Activated CD4-positive, alpha-beta T cell treated with anti-CD3 and anti-CD28 coated beads, Interleukin-2, amount 10 ng/mL, durations not matched to agents 7 days and 5 days (primary cell): Measurements from ENCODE around the gene HPRT1. TPM values are rescaled to one million over a fixed set of nuclear protein-coding genes. Genes with fewer than 3 reads are reported as not detected.

Source experiments
- CTCF ChIA-PET: fragments of 350-600 bp; sonication (Branson Sonifier 250); formaldehyde crosslinking; loops from one replicate; lab custom pipeline; 2021; ENCODE audit warnings: antibody characterized with exemption; lab: Charles Lee
- POLR2A ChIA-PET: fragments of 350-600 bp; sonication (Branson Sonifier 250); formaldehyde crosslinking; loops from one replicate; lab custom pipeline; 2021; ENCODE audit warnings: antibody characterized with exemption; lab: Charles Lee
- DNase-seq: peaks from one replicate; pipeline ENCODE4 v3.0.0-alpha.2; 2020
- H3K27ac Mint-ChIP-seq: one replicate; pipeline ENCODE4 v1.8.0; 2021; ENCODE audit warnings: mild to moderate bottlenecking, moderate library complexity, mixed read lengths
- H3K27me3 Mint-ChIP-seq: one replicate; pipeline ENCODE4 v1.8.0; 2021; ENCODE audit warnings: mixed read lengths
- H3K36me3 Mint-ChIP-seq: one replicate; pipeline ENCODE4 v1.8.0; 2021; ENCODE audit warnings: low read depth, mixed read lengths
- H3K4me1 Mint-ChIP-seq: one replicate; pipeline ENCODE4 v1.8.0; 2021; ENCODE audit warnings: mixed read lengths
- H3K4me3 Mint-ChIP-seq: one replicate; pipeline ENCODE4 v1.8.0; 2021; ENCODE audit warnings: mild to moderate bottlenecking, moderate library complexity, mixed read lengths
- H3K9me3 Mint-ChIP-seq: one replicate; pipeline ENCODE4 v1.8.0; 2021; ENCODE audit warnings: mixed read lengths
- microRNA-seq: library from miRNA; unstranded; fragments of <30 nt; microRNA quantifications from one replicate; pipeline ENCODE4 v1.2.0, GENCODE V29; 2021; ENCODE audit warnings: borderline microRNAs expressed, borderline replicate concordance
- total RNA-seq, 2 experiments: library from RNA; stranded (reverse); gene quantifications; one replicate each; pipeline ENCODE4 v1.2.3, GENCODE V29; 2021

Gene HPRT1
- total RNA-seq, 2 experiments from 2014 or later = 77.4 to 77.8 TPM

DNA sequence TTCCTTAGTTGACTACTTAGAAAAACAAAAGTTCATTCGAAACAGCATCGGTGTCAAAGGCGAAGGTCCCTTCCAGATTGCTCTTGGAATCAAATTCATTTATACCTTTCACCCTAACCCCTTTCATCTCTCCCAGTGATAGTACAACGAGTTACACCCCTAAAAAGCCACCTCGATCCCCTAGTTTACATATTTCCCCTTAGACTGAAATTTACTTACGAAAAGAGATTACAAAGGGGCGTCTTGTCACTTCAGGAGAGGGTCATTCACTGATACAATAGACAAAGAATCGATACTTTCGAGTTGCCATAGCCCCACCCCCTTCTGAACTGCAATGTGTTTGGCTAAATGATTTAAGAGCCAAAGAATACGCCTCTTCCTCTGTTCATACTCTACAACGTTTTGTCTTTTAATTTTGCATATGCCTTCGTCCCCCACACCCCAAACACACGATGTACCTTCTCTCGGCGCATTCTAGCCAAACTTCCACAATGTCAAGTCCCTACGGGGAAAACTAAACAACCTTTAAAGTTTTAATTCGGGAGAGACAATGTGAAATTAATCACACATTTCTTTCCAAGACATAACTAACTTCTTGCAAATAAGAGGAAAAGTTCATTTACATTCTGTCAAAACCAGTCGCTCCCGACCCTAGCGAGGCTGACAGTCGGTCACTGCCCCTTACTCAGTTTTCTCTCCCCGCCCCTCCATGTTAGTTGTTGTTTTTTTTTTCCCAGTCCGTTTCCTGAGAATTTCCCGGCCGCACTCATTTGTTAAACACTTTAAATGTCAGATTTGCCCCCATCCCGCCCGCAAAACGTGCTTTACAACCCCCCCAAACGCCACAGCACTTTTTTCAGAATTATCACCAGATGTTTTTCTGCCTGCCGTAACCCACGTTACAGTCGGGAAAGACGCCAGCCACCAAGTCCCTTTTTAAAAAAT lies 88.6 kb downstream of the HPRT1 start:
- H3K36me3 Mint-ChIP-seq = peaks cover 5% of the 10 kb centered on the region
- peaks cover 21% of the 10 kb centered on the region for H3K4me1 Mint-ChIP-seq
- CTCF ChIA-PET = no interaction called here
- H3K4me3 Mint-ChIP-seq = peak overlapping the region; percentile 84
- DNase-seq = peak; percentile 30
- peaks cover 43% of the 10 kb centered on the region for H3K27me3 Mint-ChIP-seq
- peak overlapping the region; percentile 96 for H3K27ac Mint-ChIP-seq
- no peaks in the 10 kb centered on the region for H3K9me3 Mint-ChIP-seq
- POLR2A ChIA-PET = no interaction called here

Small RNA genes lying within 50 kb of the gene (microRNA-seq; reads per million reads assigned to microRNA genes)
- gene MIR424 (2,393 reads per million, percentile 90 among the genes with 10 or more reads in this experiment), gene MIR450A1 (1.9 reads per million), gene MIR450A2 (2.7 reads per million, percentile 13 among the genes with 10 or more reads in this experiment), gene MIR450B (3.6 reads per million, percentile 21 among the genes with 10 or more reads in this experiment), gene MIR503 (182 reads per million, percentile 76 among the genes with 10 or more reads in this experiment), gene MIR542 (32.0 reads per million, percentile 57 among the genes with 10 or more reads in this experiment)

Other genes with a start within 250 kb of the HPRT1 start
- not detected for gene CCDC160, start 223.0 kb upstream of the HPRT1 start, total RNA-seq
- gene PHF6, start 86.9 kb upstream of the HPRT1 start, total RNA-seq = 10 to 100 TPM; 35.1 to 43.0 TPM
- not detected for gene PLAC1, start 198.3 kb downstream of the HPRT1 start, total RNA-seq